ENCODE data around the gene NCOA5.

Gene NCOA5

DNA sequence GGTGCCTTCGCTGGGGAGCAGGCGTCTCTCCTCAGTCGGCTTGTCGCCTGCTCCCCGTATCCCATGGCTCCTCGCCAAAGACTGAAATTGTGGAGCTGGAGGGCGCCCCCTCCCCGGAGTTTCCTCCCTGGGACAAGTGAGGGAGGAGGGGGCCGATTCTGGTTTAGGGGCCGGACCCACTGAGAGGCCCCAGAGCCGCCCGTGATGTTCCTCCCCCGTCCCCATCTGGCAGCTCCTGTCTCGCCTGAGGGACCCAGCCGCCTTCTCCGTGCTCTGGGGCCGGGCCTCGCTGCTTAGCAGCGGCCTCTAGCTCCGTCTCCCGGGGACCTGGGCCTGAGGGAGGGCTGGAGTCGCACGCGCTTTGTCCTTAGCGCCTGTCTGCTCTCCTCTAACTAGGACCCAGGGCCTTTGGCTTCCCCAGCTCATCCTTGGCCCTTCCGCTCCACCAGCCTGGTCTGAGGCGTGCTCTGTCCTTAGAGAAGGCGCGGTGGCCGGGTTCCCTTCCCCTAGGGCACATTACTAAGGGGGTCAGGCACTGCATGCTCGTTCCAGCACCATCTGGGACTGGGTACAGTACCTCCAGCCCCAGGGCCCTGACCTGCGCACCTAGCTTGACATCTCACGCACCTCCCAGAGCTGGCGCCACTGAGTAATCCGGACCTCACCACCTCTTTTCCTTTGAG lies 31.0 kb downstream of the NCOA5 start:
- no peak for DNase-seq

GRCh38 chr20:46057856-46058598 lies 31.7 kb downstream of the NCOA5 start:
- peak; percentile 24 for DNase-seq

DNA sequence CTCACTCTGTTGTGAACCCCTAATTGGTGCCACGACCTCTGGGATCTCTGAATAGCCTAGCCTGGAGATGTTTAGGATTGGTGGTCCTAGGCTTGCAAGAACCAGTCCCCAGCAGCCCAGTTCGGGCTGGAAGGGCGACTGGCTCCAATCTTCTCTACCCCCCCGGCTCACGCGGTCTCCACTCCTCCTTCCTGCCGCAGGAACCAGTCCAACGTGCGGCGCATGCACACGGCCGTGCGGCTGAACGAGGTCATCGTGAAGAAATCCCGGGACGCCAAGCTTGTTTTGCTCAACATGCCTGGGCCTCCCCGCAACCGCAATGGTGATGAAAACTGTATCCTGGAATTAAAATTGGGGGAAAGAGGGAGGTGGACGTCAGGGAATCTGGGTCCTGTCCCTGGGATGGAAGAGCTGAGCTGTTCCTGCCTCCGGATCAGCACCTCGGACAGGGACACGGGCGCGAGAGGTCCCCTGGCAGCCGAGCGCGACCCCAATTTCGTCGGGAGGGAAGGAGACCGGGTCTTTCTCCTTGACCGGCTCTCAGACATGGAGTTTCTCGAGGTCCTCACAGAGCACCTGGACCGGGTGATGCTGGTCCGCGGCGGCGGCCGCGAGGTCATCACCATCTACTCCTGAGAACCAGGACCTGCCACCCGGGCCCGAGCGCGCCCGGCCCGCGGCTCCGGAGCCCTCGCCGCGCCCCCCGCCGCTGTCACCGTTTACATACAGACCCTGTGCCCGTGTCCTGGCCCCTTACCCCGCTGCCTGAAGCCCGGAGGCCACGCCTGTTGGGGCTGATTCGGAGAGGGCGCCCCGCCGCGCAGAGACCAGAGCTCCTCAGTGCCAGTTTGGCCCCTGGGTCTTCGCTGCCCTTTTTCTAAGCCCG lies 32.5 kb downstream of the NCOA5 start:
- DNase-seq: no peak

DNA sequence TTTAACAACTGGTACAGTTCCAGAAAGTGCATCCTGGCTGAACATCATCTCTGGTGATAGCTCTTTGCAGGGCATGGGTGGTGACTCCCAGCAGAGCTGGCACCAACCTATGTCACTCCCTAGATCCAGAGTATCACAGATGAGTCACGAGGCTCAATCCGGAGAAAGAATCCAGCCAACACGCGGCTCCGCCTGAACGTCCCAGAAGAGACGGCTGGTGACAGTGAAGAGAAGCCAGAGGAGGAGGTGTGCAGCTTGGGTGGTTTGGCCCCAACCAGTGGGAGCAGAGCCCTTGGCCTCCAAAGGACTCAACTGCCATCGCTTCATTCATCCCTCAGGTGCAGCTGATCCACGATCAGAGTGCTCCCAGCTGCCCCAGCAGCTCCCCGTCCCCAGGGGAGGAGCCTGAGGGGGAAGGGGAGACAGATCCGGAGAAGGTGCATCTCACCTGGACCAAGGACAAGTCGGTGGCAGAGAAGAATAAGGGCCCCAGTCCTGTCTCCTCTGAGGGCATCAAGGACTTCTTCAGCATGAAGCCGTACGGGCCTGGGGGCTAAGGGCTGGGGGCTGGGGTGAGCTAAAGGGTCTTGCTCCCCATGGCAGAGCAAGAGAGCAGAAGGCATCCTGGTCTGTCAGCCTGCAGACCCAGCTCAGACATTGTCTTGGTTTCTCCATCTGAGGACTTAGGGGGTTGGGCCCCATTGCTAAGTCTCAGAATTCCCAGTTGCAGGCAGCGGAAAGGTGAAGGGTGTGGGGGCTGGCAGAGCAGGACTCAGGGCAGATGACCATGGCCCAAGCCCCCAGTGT lies 33.5 kb downstream of the NCOA5 start:
- no peak for DNase-seq

- no peak for DNase-seq
Observed at GRCh38 chr20:46055269-46055668, 34.5 kb downstream of the NCOA5 start.

GRCh38 chr20:46054606-46055005 lies 35.2 kb downstream of the NCOA5 start:
- DNase-seq: no peak

GRCh38 chr20:46053416-46053815 lies 36.3 kb downstream of the NCOA5 start:
- no peak for DNase-seq

GRCh38 chr20:46051556-46052308 lies 38.0 kb downstream of the NCOA5 start:
- DNase-seq: no peak

DNA sequence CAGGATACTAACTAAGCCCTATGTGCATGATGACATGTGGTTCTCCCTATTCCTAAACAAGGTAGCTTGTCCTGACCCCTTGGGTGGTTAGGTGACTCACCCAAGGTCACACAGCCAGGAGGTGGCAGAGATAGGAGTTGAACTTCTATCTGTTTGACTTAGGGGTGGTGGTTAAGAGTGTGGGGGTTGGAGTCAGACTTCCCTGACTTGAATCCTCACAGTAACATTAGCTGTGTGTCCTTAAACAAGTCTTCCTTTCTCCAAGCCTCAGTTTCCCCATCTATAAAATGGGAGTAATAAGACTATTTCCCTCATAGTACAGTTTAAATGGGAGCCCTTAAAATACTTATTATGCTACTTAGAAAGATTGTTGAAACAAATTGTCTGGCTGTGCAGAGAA lies 38.9 kb downstream of the NCOA5 start:
- no peak for DNase-seq

DNA sequence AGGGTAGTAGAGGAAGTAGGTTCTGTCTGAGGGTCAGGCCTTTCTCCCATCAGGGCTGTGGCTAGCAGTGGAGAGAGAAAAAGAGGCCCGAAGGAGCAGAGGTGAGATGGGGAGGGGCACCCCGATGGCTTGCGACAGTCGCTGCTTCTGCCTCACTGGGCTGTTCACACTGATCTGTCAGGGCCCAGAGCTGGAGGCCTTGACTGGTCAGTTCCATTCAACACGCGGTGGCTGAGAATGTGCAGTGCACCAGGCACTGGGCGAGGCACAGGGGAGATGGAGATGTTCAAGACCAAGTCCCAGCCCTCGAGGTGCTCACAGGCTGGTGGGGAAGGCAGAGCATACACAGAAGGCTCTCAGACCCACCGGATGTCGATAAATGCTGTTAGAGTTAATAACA lies 39.3 kb downstream of the NCOA5 start:
- no peak for DNase-seq

- no peak for DNase-seq
Observed at GRCh38 chr20:46049815-46050214, 39.9 kb downstream of the NCOA5 start.

DNA sequence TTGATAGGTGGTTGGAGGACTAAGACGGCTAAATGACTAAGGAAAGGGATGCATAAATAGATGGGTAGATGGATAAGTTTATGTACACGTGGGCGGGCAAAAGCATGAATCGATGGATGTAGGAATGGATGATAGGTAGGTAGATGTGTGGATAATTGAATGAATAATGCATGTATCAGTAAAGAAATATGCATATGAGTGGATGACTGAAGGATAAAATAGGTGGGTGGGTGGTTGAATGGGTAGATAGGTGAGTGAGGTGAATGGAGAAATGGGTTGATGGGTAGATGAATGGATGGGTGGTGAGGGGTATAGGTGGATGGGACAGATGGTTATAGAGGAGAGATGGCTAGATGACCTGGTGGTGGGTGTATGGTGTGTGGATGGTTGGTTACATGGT lies 40.6 kb downstream of the NCOA5 start:
- no peak for DNase-seq

GRCh38 chr20:46047821-46048220 lies 41.9 kb downstream of the NCOA5 start:
- DNase-seq: no peak

DNA sequence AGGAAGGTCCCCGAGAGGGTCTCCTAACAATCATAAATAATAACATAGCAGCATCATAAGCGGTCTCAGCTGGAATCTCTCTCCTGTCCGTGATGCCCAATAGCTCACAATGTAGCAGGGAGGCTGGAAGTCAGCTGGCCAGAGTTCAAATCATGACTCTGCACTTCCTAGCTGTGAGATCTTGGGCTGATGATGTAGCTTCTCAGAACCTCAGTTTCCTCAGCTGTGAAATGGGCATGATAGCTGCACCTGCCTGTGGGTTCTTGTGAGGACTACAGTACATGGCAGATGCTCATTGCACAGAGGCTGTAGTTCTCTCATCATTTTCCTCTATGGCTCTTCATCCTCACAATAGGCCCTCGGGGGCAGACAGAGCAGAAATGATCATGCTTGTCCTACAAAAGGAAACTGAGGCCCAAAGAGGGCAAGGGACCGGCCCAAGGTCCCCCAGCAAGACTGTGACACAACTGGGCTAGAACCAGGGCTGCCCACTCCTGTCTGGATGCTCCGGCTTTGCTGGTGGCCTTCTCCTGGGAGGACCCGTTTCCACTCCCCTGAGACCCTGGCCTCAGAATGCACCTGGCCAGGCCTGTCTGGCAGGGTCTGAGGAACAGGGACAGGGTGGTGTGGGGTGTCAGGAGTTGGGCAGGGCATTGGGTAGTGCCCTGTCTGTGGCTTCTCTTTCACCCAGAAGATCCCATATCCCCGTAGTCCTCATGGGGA lies 43.0 kb downstream of the NCOA5 start:
- DNase-seq: no peak

- no peak for DNase-seq
Observed at GRCh38 chr20:46044896-46045295, 44.9 kb downstream of the NCOA5 start.

DNA sequence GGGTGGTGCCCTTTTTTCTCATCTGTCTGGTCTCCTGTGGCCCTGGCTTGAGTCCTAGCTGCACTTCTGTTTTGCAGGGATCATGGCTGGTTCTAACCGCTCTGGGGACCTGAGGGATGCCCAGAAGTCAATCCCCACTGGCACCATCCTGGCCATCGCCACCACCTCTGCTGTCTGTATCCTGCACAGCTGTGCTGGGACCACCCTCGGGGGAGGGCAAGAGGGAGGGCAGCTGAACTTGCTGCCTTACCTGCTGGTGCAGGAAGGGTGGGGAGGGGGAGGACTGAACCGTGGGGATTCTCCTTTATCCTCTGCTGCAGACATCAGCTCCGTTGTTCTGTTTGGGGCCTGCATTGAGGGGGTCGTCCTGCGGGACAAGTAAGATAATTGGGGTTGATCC lies 46.2 kb downstream of the NCOA5 start:
- no peak for DNase-seq

- DNase-seq: peak; percentile 34
Observed at GRCh38 chr20:46040902-46041535, 48.7 kb downstream of the NCOA5 start.

- no peak for DNase-seq
Observed at GRCh38 chr20:46037036-46037435, 52.7 kb downstream of the NCOA5 start.

- DNase-seq: no peak
Observed at GRCh38 chr20:46036370-46036769, 53.4 kb downstream of the NCOA5 start.

DNA sequence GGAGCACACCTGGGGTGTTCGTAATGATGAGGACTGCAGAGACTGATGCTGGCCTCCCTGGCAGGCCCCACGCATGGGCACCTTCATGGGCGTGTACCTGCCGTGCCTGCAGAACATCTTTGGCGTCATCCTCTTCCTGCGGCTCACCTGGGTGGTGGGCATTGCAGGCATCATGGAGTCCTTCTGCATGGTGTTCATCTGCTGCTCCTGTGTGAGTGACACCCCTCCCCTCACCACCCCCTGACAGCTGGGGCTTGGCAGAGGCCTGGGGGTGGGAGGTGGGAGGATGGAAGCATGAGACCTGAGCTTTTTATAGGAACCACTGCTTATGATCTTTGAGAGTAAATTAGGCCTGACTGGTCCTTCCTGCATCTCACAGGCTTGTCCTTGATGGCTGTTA lies 54.0 kb downstream of the NCOA5 start:
- DNase-seq: no peak

DNA sequence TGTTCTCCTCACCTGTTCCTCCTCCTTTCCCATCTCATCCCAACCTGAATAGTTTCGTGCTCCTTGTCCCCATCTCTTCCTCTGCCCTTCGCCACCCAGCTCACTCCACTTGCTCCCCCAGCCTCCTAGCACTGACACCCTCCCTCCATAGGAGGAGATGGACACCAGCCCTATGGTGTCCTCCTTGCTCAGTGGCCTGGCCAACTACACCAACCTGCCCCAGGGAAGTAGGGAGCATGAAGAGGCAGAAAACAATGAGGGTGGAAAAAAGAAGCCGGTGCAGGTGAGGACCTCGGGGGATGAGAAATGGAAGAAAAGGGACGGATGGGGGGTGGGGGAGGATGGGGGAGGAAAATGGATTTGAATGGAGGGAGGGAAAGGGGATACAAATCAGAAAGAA lies 54.5 kb downstream of the NCOA5 start:
- DNase-seq: no peak

Measured in activated CD8-positive, alpha-beta memory T cell treated with anti-CD3 and anti-CD28 coated beads, Interleukin-2, amount 50 U/mL, for 4 hours (primary cell).